ENCODE results near the gene BCKDK.

GRCh38 chr16:31082368-31083045, 25.7 kb upstream of the BCKDK start:
- TF ChIP-seq POLR2AphosphoS5 (IDR thresholded peaks at IDR 0.05; ENCODE audit: borderline replicate concordance, low read depth, low read length) (no peak), EZH2 (IDR thresholded peaks at IDR 0.05) (no peak), FOXP2 (optimal IDR thresholded peaks at IDR 0.05; ENCODE audit: control extremely low read depth, extremely low read length, insufficient read depth) (no peak)
